HuH-7.5 (cell line): ENCODE measurements around the gene ATG5.

Source experiments
- DNase-seq: peaks from one replicate; pipeline ENCODE4 v3.0.0; 2011; ENCODE audit warnings: low spot score

Gene ATG5

GRCh38 chr6:106180208-106180607, 145.4 kb downstream of the ATG5 start:
- no peak for DNase-seq

- no peak for DNase-seq
Observed at GRCh38 chr6:106178900-106179299, 146.7 kb downstream of the ATG5 start.

- DNase-seq, result no peak
Observed at GRCh38 chr6:106177786-106178185, 147.8 kb downstream of the ATG5 start.

- DNase-seq, result no peak
Observed at GRCh38 chr6:106173124-106173879, 152.3 kb downstream of the ATG5 start.

GRCh38 chr6:106170030-106170791, 155.3 kb downstream of the ATG5 start:
- DNase-seq, result no peak

GRCh38 chr6:106169517-106169916, 156.0 kb downstream of the ATG5 start:
- DNase-seq, result no peak

GRCh38 chr6:106168097-106168888, 157.3 kb downstream of the ATG5 start:
- DNase-seq, result no peak

GRCh38 chr6:106167096-106167814, 158.3 kb downstream of the ATG5 start:
- no peak for DNase-seq

GRCh38 chr6:106165885-106166485, 159.6 kb downstream of the ATG5 start:
- no peak for DNase-seq

- no peak for DNase-seq
Observed at GRCh38 chr6:106163966-106164877, 161.3 kb downstream of the ATG5 start.

GRCh38 chr6:106163446-106163965, 162.1 kb downstream of the ATG5 start:
- no peak for DNase-seq

- DNase-seq, result no peak
Observed at GRCh38 chr6:106162921-106163320, 162.6 kb downstream of the ATG5 start.

- no peak for DNase-seq
Observed at GRCh38 chr6:106161893-106162292, 163.7 kb downstream of the ATG5 start.

GRCh38 chr6:106161311-106161874, 164.2 kb downstream of the ATG5 start:
- DNase-seq, result no peak

GRCh38 chr6:106160189-106160588, 165.4 kb downstream of the ATG5 start:
- no peak for DNase-seq

- DNase-seq, result no peak
Observed at GRCh38 chr6:106159531-106159940, 166.0 kb downstream of the ATG5 start.

- DNase-seq, result no peak
Observed at GRCh38 chr6:106158816-106159215, 166.7 kb downstream of the ATG5 start.

GRCh38 chr6:106156863-106157262, 168.7 kb downstream of the ATG5 start:
- no peak for DNase-seq

GRCh38 chr6:106156413-106156812, 169.1 kb downstream of the ATG5 start:
- no peak for DNase-seq
